Prostate gland (tissue), 2 donors: ENCODE measurements around the gene VAV3.

ENCODE experiments used
- POLR2A ChIP-seq: fragments of 450-650 bp; IDR thresholded peaks from one replicate; pipeline ENCODE4 v1.6.1; 2016; ENCODE audit warnings: antibody characterized with exemption, mild to moderate bottlenecking
- POLR2AphosphoS5 ChIP-seq: sonication (generic); formaldehyde crosslinking; IDR thresholded peaks from one replicate; pipeline ENCODE4 v1.6.1; 2017; ENCODE audit warnings: antibody characterized with exemption
- TF ChIP-seq, protein P1 (sequence below), 4 experiments: fragments of 200-600 bp in 2 of 4; fragments of 450-650 bp in 2 of 4; sonication (generic) in 2 of 4; IDR thresholded peaks; 1 replicate in 3 of 4; 2 replicates in 1 of 4; pipeline ENCODE4 v1.5.1; 2016 to 2019; ENCODE audit warnings: antibody characterized with exemption in 4 of 4, mild to moderate bottlenecking in 2 of 4, moderate library complexity in 2 of 4

GRCh38 chr1:107691540-107691939 is 273.4 kb downstream of the VAV3 start:
- no peak for TF ChIP-seq POLR2A
- TF ChIP-seq, protein P1, sequence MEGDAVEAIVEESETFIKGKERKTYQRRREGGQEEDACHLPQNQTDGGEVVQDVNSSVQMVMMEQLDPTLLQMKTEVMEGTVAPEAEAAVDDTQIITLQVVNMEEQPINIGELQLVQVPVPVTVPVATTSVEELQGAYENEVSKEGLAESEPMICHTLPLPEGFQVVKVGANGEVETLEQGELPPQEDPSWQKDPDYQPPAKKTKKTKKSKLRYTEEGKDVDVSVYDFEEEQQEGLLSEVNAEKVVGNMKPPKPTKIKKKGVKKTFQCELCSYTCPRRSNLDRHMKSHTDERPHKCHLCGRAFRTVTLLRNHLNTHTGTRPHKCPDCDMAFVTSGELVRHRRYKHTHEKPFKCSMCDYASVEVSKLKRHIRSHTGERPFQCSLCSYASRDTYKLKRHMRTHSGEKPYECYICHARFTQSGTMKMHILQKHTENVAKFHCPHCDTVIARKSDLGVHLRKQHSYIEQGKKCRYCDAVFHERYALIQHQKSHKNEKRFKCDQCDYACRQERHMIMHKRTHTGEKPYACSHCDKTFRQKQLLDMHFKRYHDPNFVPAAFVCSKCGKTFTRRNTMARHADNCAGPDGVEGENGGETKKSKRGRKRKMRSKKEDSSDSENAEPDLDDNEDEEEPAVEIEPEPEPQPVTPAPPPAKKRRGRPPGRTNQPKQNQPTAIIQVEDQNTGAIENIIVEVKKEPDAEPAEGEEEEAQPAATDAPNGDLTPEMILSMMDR (IDR thresholded peaks at IDR 0.05): no peak
- peak; percentile 27 for TF ChIP-seq POLR2AphosphoS5
